Stimulated activated CD4-positive, alpha-beta T cell treated with anti-CD3 and anti-CD28 coated beads, Interleukin-1b, Interleukin-23, amount 100 ng/mL, for 48 hours (primary cell): Measurements from ENCODE around the gene POLD4.

Source experiments
- DNase-seq: peaks from one replicate; pipeline ENCODE4 v3.0.0-alpha.2; 2020

Gene POLD4

DNA sequence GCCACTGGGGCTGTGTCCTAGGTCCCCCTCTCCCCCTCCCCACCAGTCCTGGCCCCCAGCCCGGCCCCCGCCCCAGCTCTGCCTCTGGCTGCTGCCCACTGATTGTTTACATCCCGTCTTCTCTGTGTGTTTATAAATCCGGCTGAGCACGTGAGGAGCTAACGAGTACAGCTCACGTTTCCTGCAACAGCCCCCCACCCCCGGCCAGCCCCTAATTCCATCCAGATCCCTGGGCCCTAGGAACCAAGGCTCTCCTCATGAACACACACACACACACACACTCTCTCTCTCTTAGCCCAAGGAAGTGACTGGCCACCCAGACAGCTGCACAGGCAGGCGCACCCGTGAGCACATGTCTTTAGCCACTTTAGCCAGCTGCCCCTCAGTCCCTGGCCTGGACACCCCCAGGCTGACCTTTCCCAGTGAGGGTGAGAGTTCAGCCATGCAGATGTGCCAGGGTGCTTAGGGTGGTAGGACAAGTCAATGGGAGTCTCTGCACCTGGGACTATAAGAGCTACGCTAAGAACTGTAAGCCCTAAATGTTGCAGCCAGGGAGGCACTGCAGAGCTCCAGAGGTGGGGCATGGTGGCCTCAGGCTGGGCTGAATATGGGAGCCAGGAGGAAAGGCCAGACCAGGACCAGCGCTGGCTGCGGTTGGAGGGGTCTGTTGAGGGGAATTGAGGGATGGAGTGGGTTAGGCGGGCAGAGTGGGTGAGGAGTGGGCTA, 17.2 kb upstream of the POLD4 start:
- DNase-seq, result no peak

DNA sequence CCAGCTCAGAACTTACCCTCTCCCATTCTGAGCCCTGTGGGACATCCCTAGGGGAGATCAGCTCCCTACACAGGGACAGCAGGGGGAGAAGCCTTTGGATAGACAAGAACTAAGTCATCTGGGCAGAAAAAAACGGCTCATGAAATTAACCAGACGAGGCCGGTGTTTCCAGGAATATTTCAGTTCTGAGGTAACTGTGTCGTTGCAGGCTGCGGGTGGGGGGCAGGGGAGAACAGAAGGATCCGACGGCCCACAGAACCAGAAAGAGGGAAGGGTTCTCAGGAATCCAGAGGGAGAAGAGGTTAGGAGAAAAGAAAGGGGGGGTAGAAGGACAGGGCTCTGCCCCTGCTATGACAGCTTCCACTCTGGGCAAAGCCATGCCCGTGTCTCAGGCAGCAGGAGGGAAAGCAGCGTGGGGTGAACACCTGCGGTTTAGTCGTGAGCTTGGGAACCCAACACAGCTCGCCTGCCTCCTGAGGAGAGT, 16.5 kb upstream of the POLD4 start:
- no peak for DNase-seq

DNA sequence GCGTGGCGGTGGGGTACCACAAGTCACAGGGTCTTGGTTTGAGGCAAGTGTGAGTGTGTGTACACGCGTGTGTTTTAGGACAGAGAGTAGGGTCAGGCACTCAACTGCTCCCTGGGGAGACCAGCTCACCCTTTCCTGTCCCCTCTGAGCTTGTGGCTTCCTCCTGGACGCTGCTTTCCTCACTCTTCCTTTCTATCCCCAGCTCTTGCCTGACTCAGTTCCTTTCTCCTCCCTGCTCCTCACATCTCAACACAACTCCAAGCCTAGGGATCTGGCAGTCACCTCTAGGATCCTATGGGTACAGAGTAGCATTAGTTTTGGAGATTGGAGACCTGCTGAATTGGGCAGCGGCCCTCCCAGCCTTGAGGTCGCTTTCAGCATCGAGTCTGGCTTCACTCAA, 15.9 kb upstream of the POLD4 start:
- DNase-seq, result no peak

DNA sequence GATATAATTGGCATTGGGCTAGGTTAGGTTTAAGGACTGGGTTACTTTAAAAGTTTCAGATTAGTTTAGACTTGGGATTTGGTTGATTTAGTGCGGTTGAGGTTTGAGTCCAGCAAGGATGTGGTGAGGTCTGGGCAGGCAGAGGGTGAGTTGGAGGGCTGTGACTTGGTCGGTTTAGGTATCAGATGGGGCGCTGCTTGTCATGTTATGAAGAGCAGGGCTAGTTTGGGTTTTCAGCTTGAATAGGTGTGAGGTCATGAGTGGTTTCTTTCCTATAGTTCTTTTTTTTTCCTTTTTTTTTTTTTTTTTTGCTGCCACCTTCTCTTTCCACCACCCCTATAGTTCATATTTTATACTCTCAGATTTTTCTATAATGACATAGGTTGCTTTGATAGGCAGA, 15.3 kb upstream of the POLD4 start:
- no peak for DNase-seq

DNA sequence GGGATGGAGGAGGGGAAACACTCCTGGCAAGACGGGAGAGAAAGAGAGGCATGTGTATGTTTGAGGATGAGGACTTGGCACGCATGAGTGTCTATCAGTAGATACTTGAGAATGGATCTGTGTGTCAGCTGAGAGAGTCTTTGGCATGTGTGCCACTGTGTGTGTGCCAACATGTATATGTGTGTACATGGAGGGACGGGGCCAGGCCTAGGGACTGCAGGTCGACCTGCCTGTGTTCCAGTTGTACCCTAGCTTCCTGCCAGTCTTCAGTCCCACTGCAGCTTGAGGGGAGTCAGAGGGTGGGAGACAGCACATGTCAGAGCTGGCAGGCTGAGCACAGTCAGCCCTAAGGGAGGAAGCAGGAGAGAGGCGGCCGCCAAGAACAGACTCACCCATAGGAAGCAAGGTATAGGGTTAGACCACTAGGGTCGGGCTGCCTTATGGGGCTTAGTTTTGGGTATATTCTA, 14.4 kb upstream of the POLD4 start:
- no peak for DNase-seq

DNA sequence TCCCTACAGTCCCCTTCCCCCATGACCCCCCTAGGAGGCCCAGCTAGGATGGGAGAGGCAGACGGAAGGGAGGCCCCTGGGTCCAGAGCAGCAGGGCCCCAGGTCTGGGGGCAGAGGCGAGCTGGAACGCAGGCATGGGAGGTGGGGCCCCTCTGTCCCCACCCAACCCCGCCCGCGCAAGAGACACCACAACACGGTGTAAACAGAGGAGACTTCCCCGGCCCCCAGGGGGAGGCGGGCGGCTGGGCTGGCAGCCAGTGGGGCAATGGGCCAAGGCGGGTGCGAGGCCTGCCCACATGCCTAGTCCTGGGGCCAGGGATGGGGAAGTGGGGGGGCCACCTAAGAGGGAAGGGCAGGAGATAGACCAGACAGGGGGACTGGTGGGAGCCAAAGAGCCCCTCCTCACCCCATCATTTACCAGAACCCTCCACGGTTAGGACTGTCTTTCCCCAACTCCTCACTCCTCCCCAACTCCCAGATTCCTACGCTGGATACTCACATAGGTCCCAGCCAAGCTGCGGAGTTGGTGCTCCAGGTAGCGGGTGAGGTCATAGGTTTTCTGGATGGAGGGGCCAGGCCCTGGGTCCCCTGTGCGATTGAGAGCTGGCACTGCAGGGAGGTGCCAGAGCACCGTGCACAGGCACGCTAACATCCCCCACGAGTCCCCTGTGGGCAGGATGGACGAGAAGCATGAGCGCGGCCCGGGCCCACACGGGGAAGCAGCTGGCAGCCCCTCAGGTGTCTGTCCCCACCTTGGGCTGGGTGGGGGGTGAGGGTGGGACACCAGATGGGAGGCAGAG, 13.8 kb upstream of the POLD4 start:
- no peak for DNase-seq

DNA sequence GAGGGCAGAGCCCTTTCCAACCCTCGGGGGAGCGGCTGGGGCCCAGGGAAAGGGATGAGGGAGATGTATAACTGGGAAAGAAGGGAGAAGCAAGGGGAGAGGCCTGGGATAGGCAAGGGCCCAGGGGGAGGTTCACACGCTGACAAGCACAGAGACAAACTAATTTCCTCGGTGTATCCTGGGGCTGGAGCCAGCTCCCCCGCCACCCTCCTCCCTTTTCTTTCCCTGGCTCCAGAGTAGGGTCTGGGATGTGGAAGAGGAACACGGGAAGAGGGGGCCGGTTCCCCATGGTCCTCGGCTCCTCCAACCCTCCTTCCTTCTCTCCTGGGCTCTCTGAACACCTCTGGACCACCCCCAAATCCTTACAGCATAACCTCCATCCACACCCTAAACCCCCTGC, 13.2 kb upstream of the POLD4 start:
- DNase-seq, result no peak

DNA sequence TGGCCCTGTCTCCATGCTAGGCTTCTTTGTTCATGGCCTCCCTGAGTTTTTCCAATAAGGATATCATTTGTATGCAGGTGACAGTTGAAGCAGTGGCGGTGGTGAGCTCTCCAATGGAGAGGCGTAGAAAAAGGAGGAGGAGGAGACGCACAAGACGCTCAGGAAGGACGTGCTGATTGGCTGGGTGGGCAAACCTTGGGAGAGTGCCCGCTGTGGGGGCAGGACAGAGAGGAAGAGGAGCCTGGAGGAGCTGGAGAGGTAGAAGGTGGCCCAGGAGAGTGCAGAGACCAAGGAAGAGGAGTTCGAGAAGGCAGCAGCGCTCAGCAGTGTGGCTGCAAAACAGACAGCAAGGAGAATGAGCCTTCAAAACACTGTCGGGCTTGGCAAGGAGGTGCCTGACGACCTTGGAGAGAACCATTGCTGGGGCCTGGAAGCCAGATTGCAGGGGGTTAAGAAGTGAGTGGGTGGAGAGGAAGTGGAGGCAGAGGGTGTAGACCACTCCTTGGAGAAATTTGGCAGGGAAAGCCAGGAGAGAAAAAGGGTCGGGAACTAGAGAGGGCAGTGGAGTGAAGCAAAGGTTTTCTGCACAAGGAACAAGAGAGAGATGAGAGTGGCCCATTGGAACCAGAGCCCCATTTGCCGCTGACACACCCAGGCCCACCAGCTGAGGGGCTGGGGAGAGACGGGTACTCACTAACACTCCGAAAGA, 12.5 kb upstream of the POLD4 start:
- no peak for DNase-seq

DNA sequence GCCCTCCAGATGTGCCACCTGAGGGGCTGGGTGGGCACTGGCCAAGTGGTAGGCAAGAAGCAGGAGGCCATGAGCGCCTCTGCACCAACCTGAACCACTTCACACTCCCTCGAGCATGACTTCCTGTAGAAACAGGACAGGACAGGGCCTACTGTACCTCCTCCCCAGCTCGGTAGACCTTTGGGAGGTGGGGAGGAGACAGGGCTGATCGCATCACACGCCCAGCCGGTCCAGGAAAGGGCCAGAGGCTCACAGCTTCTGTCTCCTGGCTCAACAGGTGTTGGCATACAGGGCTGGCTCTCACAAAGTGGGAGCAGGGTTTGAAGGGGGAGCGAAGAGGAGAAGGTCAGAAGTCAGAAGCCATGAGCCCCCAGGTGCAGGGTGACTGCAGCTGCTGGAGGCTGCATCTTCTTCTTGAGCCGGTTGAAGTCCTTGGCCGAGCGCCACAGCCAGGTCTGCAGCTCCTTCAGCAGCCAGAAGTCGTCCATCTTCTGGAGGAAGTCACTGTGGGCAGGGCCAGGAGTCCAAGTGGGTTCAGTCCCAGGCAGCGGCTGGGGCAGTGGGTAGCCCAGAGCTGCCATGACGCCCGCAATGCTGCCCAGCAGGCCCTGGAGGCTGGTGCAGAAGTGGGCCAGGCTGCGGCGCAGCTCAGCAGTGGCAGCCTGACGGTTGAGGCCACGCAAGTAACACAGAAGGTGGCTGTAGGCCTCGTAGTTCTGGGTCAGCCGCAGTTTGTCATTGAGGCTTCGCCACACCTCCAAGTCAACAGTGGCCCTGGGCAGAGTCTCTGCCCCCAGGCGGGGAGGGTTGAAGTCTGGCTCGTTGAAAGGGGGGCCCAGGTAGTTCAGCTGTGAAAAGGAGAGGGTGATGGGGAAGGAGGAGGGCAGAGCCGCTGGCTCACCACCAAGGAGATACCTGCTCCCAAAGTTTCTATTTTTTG, 11.7 kb upstream of the POLD4 start:
- no peak for DNase-seq

DNA sequence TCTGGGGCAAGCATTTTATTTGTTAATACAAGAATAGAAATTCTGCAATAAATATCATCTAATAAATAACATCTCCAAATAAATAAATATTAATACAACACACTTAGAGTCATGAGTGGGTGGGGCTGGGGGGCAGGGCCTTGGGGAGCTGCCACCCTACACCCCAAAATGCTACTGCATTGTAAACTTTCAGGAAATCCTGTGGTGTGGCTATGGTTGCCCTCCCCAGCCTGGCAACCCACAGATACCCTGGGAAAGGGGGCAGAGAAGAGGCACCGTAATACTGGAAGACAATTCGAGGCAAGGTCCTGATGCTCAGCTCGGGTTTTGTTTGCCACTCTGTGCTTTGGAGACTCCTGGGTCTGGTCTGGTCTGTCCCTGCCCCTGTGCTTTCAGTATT, 10.8 kb upstream of the POLD4 start:
- no peak for DNase-seq

DNA sequence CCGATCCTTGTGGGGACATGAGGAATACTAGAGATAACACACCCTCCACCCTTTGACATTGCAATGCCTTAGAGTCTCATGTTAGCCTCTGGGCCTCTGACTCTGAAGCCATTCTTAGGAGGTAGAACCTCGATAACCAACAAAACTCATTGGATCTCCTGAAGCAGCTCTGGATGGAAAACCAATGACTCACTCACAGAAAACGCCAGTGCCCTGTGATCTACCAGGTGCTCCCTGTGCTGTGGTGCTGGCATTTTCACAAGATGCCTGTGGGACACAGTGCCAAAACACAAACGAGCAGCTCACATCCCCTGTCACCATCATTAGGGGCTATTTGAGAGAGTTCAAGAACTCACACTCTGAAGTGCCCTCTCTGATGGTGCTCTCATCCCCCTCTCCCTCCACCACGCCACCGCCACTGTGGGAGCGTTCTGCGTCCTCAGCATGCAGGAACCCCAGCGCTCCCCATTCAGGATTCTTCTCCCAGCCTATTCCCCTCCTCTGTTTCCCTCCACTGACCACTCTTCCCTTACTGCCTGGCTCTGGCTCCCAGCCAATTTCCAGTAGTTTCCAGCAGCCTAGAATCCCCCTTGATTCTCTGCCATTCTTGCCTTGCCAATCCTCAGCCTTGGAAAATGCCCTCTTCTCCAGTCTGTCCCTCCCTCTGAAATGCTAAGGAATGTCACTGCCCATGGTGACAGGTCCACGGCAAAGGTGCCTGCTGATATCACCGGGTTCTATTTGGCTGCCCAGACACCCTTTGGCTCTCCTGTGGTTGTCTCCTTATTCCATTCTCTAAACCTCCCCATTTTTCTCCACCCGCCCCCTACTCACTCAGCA, 4.7 kb upstream of the POLD4 start:
- DNase-seq, result no peak

DNA sequence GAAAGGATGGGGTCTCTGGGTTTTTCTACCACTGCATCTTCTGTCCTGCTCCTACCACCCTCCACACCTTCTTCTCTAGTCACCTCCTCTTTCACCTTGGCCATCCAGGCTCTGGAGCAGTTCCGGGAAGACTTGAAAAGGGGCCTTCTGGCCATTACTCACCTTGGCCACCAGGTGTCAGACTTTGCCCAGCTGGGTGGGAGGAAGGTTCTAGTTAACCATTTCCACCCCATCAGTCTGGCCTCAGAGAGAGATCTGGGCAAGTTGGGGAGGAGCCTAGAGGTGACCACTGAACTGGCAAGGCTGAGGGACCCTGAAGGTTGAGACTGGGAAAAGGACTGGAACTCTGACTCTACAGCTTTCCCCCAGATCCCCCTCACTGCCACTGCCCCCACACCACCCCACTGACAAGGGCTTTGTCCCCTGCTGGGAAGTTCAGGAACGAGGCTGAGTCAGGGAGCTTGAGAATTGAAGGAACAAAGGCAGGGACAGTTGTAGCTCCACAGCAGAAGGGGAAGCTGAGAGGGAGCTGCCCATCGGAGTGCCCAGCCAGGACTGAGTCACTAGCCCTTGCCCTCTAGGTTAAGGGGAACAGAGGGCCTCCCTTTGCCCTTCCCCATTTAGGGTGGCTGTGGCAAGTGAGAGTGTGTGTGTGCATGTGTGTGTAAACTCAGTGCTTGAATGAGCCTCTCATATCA, 3.7 kb upstream of the POLD4 start:
- DNase-seq, result peak; percentile 70

DNA sequence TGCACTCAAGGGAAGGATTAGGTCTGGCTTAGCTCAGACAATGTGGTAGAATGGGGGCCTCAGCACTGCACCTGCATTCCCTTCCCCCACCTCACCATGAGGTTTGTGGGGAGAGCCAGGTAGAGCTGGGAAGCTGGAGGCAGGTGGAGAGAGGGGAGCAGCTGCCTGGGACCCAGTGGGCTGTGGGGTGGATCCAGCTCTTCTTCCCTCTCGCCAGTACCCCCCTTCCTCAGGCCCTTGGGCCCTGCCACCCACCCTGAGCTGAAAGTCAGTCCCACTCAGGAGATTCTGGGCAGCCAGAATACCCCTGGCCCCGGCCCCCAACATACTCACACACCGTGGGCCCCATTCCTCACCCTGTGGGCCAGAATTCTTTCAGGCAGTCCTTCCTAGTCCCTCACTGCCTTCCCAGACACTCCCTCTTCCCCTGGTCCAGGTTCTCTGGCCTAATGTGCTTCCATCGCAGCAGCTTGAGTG, 3.1 kb upstream of the POLD4 start:
- DNase-seq, result no peak

DNA sequence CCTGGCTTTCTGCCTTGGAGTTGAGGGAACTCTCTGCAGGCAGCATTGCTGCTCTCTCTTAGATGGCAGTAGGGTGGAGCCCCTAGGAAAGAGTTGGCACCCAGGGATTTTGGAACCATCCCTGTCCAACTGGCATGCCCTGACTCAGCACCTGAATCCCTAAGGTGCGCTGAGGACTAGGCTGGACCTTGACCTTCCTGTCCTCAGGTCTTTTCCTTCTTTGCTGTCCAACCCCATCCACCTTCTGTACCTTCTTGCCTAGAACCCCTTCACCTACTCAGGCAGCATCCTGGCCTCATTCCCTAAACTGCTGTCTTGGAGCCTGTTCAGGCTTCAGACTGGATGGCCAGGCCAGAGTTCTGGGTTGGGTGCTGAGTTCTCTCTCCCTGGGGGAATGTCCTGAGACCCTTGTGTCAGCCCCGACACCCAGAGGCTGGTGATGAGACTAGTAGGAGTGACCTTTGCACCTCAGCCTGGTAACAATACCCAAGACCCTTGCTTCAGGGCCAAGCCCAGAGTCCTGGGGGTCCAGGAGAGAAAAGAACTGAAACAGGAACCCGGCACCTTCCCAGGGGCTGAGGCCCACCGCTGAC, 2.5 kb upstream of the POLD4 start:
- no peak for DNase-seq

DNA sequence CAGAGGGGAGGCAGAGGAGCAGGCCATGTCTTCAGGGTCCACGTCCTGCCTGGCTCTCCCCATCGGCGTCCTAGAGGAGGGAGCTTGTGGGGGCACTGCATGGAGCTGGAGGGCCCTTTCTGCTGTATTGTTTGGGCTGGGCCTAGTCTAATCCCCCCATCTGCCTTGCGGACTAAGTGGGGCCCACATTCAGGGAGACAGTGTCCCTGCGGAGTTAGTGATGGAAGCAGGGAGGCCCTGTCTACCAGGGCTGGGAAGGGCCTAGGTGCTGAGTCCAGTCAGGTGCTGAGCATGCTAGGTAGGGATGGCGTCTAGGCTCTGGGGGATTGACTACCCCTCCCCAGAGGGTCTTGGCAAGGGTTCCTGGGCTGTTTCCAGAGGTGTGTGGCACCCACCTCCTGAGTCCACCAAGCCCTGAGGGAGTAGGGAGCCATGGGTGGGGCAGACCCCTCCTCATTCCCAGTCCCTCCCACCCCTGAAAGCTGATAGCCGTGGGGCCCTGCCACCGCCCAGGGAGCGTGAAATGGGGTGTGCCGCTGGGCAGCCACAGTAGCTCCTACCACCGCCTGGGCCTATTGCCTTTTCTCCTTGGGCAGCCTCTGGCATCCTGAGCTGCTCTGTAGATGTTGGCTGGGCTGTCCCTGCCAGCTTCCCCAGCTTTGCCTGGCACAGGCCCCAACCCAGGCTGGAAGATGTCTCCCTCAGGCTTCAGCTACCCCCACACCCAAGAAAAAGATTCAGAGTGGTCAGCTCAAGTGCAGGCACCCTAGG, 1.9 kb upstream of the POLD4 start:
- DNase-seq, result no peak

DNA sequence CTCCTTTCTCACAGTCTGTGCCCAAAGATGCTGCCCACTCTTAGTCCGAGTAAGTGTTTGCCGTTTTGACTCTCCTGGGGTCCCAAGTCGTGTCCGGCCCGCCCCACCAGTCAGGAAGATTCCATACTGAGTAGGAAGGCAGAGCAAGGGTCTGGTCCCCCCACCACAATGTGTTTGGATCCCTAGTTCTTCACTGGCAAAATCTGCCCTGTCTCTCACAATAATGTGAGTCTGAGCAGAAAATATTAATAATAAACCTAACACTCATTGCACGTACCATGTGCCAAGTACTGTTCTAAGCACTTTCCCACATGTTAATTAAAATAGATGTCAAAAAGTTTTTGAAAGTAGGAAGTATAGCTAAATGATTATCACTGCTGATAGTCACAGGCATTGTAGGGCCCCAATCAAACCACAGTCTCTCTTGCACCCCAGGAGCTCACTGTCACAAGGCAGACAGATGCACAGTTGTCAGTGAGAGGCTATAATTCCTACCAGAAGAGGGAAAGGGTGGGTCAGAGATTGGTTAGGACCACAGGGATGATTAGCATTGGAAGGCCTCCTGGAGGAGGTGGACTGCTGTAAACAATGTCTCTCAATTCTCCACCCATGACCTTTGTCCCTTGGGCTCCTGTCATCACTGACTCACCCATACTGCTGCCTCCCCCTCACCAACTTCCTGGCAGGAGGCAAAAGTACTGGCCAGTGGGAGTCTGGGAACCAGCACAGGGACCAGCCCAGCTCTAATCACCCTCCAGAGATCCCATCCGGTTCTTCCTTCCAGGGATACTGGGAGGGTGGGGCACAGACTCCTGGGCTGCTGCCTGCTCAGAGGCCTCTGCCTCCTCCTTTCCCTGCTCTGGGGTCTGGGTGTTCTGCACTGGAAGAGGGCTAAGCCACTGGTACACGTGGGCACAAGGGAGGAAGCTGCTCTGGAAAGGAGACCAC, 1.0 kb upstream of the POLD4 start:
- DNase-seq, result no peak

DNA sequence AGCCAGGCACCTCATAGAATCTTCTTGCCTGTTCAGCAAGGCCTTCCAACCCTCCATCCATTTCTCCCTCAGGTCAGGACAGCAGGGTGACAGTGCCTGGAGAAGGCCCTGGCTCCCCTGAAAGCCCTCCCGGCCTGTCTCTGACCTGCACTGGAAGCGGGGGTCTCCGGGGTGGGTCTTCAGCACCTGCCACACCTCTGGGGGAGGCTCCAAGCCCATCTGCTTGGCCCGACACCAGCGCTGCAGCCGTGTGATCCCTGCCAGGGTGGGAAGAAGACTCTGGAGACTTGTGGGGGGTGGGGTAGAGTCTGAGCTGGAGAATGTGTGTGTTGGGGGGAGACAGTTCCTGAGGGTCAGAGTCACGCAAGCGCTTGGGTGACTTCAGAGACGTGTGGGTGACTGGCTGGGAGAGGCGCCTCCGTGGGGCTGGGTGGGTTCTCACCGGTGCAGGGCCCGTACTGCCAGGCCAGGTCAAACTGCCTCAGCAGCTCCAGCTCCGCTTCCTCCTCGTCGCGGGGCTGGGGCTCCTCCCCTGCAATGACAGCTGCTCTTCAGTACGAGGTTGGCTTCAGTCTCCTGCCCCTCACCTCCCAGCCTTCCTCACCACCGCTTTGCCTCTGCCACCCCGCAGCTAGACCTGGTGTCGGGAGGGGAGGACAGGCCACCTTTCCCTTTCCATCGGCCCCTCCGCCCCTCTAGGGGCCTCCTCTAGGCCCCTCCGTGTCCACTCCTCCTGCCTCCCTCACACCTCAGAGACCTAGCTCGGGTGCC, 615 bp downstream of the POLD4 start:
- DNase-seq, result no peak
